WTC11 (cell line): ENCODE data around the gene PPFIBP2. TPM values are rescaled to one million over a fixed set of nuclear protein-coding genes. Genes with fewer than 3 reads are reported as not detected.

Experiments used
- ATAC-seq: fragments of 200-7000 bp; cut with Tn5 transposase; 2 replicates; pipeline ENCODE4 v1.10.0; 2021; ENCODE audit warnings: mild to moderate bottlenecking, moderate library complexity
- CTCF ChIA-PET: fragments of 300-600 bp; sonication (Branson Sonifier 250); formaldehyde crosslinking; loops from one replicate; lab custom pipeline; 2021; ENCODE audit warnings: antibody characterized with exemption; lab: Charles Lee
- POLR2A ChIA-PET: fragments of 350-600 bp; sonication (Branson Sonifier 250); formaldehyde crosslinking; loops from one replicate; lab custom pipeline; 2021; ENCODE audit warnings: antibody characterized with exemption; lab: Charles Lee
- DNase-seq: peaks from one replicate; pipeline ENCODE4 v3.0.0; 2021; ENCODE audit warnings: low spot score
- H3K27ac Mint-ChIP-seq: 2 replicates; pipeline ENCODE4 v1.8.0; 2021; ENCODE audit warnings: mixed read lengths
- H3K27me3 Mint-ChIP-seq: 2 replicates; pipeline ENCODE4 v1.8.0; 2021; ENCODE audit warnings: low read depth, mild to moderate bottlenecking, moderate library complexity, mixed read lengths
- H3K36me3 Mint-ChIP-seq: 2 replicates; pipeline ENCODE4 v1.8.0; 2021; ENCODE audit warnings: mixed read lengths
- H3K4me1 Mint-ChIP-seq: 2 replicates; pipeline ENCODE4 v1.8.0; 2022; ENCODE audit warnings: mixed read lengths
- H3K4me3 Mint-ChIP-seq: 2 replicates; pipeline ENCODE4 v1.8.0; 2021; ENCODE audit warnings: mild to moderate bottlenecking, moderate library complexity, mixed read lengths
- H3K9me3 Mint-ChIP-seq: 2 replicates; pipeline ENCODE4 v1.8.0; 2021; ENCODE audit warnings: mixed read lengths
- ATF1 ChIP-seq: sonication (generic); formaldehyde crosslinking; IDR thresholded peaks from 2 replicates; pipeline ENCODE4 v1.8.1; 2023; ENCODE audit warnings: mild to moderate bottlenecking, moderate library complexity, missing genetic modification reagents
- CREM ChIP-seq: sonication (generic); formaldehyde crosslinking; IDR thresholded peaks from 2 replicates; pipeline ENCODE4 v1.8.1; 2022; ENCODE audit warnings: mild to moderate bottlenecking, missing genetic modification reagents, moderate library complexity
- GTF2I ChIP-seq: fragments of 250-450 bp; sonication (Bioruptor Pico); conservative IDR thresholded peaks from 2 replicates; pipeline ENCODE4 v1.4.0; 2021; ENCODE audit warnings: mild to moderate bottlenecking
- JAZF1 ChIP-seq: fragments of 250-450 bp; sonication (Bioruptor Pico); IDR thresholded peaks from 2 replicates; pipeline ENCODE4 v1.9.0; 2021; ENCODE audit warnings: moderate library complexity, mild to moderate bottlenecking, inconsistent platforms
- JUN ChIP-seq: sonication (generic); formaldehyde crosslinking; IDR thresholded peaks from 2 replicates; pipeline ENCODE4 v1.8.0; 2023; ENCODE audit warnings: mild to moderate bottlenecking, missing genetic modification reagents
- TCF7 ChIP-seq: sonication (generic); formaldehyde crosslinking; IDR thresholded peaks from 2 replicates; pipeline ENCODE4 v1.8.0; 2022; ENCODE audit warnings: mild to moderate bottlenecking, low read depth, missing genetic modification reagents, moderate library complexity
- TEAD1 ChIP-seq: sonication (generic); formaldehyde crosslinking; IDR thresholded peaks from 2 replicates; pipeline ENCODE4 v1.8.0; 2022; ENCODE audit warnings: mild to moderate bottlenecking, missing genetic modification reagents
- TP53 ChIP-seq: sonication (generic); formaldehyde crosslinking; IDR thresholded peaks from 2 replicates; pipeline ENCODE4 v1.8.1; 2023; ENCODE audit warnings: mild to moderate bottlenecking, missing genetic modification reagents
- ZNF396 ChIP-seq: fragments of 250-450 bp; sonication (Bioruptor Pico); IDR thresholded peaks from 2 replicates; pipeline ENCODE4 v1.8.0; 2021; ENCODE audit warnings: mild to moderate bottlenecking, moderate library complexity, borderline replicate concordance
- ZNF423 ChIP-seq: fragments of 250-450 bp; sonication (Bioruptor Pico); IDR thresholded peaks from 2 replicates; pipeline ENCODE4 v2.1.2; 2022; ENCODE audit warnings: mild to moderate bottlenecking, moderate library complexity
- total RNA-seq: library from RNA; stranded (reverse); gene quantifications from 3 replicates; pipeline ENCODE4 v1.2.3, GENCODE V29; 2021
- TF ChIP-seq, protein P1 (sequence below): sonication (generic); formaldehyde crosslinking; IDR thresholded peaks from 2 replicates; pipeline ENCODE4 v1.8.1; 2023; ENCODE audit warnings: mild to moderate bottlenecking, missing genetic modification reagents, borderline replicate concordance
- TF ChIP-seq, protein P2 (sequence below): sonication (generic); formaldehyde crosslinking; IDR thresholded peaks from 2 replicates; pipeline ENCODE4 v1.8.1; 2023; ENCODE audit warnings: mild to moderate bottlenecking, missing genetic modification reagents
- TF ChIP-seq, protein P3 (sequence below): sonication (generic); formaldehyde crosslinking; IDR thresholded peaks from 2 replicates; pipeline ENCODE4 v1.8.1; 2022; ENCODE audit warnings: low read depth, mild to moderate bottlenecking, moderate library complexity, missing genetic modification reagents, borderline replicate concordance
- TF ChIP-seq, protein P4 (sequence below): sonication (generic); formaldehyde crosslinking; conservative IDR thresholded peaks from 2 replicates; pipeline ENCODE4 v1.8.1; 2022; ENCODE audit warnings: mild to moderate bottlenecking, missing genetic modification reagents
- TF ChIP-seq, protein P5 (sequence below): fragments of 250-450 bp; sonication (Bioruptor Pico); IDR thresholded peaks from 2 replicates; pipeline ENCODE4 v1.9.0; 2021; ENCODE audit warnings: mild to moderate bottlenecking, borderline replicate concordance

The PPFIBP2 gene
- total RNA-seq, 1 experiment from 2014 or later, result 21.4 TPM

DNA sequence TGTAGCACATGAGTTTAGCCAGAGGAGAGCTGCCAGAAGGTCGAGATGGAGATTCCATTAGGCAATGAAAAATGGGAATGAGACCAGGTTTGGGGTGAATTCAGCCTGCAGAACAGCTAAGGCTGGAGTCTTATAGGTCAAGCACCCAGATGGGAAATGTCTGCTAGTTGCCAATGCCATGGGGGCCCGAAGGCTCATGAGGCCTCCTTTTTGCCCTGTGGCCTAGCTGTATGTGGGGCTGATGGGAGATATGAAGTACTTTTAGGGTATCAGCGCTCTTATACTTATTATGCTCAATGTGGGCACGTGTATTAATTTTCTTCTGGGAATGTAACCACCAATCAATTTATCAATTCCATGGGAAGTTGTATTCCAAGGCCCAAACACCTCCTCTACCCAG lies 8.7 kb downstream of the PPFIBP2 start (continued):
- TF ChIP-seq TEAD1 (CRISPR knock-in tag), result no peak
- TF ChIP-seq, protein P1, sequence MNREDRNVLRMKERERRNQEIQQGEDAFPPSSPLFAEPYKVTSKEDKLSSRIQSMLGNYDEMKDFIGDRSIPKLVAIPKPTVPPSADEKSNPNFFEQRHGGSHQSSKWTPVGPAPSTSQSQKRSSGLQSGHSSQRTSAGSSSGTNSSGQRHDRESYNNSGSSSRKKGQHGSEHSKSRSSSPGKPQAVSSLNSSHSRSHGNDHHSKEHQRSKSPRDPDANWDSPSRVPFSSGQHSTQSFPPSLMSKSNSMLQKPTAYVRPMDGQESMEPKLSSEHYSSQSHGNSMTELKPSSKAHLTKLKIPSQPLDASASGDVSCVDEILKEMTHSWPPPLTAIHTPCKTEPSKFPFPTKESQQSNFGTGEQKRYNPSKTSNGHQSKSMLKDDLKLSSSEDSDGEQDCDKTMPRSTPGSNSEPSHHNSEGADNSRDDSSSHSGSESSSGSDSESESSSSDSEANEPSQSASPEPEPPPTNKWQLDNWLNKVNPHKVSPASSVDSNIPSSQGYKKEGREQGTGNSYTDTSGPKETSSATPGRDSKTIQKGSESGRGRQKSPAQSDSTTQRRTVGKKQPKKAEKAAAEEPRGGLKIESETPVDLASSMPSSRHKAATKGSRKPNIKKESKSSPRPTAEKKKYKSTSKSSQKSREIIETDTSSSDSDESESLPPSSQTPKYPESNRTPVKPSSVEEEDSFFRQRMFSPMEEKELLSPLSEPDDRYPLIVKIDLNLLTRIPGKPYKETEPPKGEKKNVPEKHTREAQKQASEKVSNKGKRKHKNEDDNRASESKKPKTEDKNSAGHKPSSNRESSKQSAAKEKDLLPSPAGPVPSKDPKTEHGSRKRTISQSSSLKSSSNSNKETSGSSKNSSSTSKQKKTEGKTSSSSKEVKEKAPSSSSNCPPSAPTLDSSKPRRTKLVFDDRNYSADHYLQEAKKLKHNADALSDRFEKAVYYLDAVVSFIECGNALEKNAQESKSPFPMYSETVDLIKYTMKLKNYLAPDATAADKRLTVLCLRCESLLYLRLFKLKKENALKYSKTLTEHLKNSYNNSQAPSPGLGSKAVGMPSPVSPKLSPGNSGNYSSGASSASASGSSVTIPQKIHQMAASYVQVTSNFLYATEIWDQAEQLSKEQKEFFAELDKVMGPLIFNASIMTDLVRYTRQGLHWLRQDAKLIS (CRISPR knock-in tag), result no peak
- TF ChIP-seq CREM (CRISPR knock-in tag), result no peak
- no peak for TF ChIP-seq GTF2I (CRISPR knock-in tag)
- TF ChIP-seq, protein P2, sequence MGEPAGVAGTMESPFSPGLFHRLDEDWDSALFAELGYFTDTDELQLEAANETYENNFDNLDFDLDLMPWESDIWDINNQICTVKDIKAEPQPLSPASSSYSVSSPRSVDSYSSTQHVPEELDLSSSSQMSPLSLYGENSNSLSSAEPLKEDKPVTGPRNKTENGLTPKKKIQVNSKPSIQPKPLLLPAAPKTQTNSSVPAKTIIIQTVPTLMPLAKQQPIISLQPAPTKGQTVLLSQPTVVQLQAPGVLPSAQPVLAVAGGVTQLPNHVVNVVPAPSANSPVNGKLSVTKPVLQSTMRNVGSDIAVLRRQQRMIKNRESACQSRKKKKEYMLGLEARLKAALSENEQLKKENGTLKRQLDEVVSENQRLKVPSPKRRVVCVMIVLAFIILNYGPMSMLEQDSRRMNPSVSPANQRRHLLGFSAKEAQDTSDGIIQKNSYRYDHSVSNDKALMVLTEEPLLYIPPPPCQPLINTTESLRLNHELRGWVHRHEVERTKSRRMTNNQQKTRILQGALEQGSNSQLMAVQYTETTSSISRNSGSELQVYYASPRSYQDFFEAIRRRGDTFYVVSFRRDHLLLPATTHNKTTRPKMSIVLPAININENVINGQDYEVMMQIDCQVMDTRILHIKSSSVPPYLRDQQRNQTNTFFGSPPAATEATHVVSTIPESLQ, result no peak
- TF ChIP-seq JAZF1, result no peak
- TF ChIP-seq TCF7 (CRISPR knock-in tag), result no peak
- no peak for TF ChIP-seq ZNF396
- TF ChIP-seq ATF1 (CRISPR knock-in tag), result no peak

DNA sequence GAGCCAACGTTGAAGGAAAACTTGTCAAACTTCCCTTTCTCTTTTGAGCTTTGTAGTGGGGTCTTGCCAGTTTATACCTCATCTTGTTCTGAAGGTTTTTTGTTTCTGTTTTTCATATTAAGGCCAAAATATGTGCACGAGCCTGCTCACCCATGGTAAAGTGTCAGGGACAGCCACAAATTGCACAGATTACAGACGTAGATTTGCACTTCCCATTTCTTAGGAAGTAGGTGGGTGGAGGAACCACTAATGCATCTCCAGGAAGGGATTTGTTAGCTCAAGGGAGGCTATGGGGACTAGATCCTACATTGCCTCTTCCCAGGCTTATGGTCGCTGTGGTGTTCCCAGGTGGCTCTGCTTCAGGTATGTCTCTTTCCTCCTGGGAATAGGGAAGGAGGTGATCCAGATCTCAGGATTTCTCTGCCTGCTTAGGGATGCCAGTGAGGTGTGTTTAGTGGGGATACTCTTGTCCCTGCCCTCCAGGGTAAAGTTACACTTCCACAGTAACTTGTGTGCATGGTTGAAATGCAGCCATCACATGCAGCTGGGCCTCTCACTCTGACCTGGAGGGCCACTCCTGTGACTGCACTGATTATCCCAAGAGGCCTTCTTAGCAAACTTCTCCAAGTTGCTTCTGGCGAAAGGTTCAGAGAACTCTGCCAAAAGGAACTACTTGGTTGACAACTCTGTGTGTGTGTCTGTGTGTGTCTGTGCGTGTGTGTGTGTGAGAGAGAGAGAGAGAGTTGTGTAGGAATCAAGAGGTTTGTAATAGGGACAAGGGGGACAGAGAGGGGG lies 9.8 kb downstream of the PPFIBP2 start:
- POLR2A ChIA-PET, result no interaction called here
- DNase-seq (no peak), ATAC-seq (no peak)
- Mint-ChIP-seq H3K4me3 (no peak overlapping the region), H3K27me3 (no peaks in the 10 kb centered on the region; the same call in none of the 2 replicates), H3K27ac (no peak overlapping the region), H3K36me3 (no peaks in the 10 kb centered on the region), H3K4me1 (peaks cover 3% of the 10 kb centered on the region), H3K9me3 (no peaks in the 10 kb centered on the region; the same call in 1 of the 2 replicates)
- CTCF ChIA-PET, result interaction anchor here (1.2 kb wide), 1 partner anchor 20 kb away, joined by 3 read pairs; no protein-coding TSS in a partner anchor
- TF ChIP-seq, protein P3, sequence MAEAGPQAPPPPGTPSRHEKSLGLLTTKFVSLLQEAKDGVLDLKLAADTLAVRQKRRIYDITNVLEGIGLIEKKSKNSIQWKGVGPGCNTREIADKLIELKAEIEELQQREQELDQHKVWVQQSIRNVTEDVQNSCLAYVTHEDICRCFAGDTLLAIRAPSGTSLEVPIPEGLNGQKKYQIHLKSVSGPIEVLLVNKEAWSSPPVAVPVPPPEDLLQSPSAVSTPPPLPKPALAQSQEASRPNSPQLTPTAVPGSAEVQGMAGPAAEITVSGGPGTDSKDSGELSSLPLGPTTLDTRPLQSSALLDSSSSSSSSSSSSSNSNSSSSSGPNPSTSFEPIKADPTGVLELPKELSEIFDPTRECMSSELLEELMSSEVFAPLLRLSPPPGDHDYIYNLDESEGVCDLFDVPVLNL (CRISPR knock-in tag), result no peak
- TF ChIP-seq JUN (CRISPR knock-in tag), result no peak
- TF ChIP-seq, protein P4, sequence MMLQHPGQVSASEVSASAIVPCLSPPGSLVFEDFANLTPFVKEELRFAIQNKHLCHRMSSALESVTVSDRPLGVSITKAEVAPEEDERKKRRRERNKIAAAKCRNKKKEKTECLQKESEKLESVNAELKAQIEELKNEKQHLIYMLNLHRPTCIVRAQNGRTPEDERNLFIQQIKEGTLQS, result no peak
- no peak for TF ChIP-seq TP53 (CRISPR knock-in tag)
- TF ChIP-seq ZNF423, result no peak
- TF ChIP-seq, protein P5, sequence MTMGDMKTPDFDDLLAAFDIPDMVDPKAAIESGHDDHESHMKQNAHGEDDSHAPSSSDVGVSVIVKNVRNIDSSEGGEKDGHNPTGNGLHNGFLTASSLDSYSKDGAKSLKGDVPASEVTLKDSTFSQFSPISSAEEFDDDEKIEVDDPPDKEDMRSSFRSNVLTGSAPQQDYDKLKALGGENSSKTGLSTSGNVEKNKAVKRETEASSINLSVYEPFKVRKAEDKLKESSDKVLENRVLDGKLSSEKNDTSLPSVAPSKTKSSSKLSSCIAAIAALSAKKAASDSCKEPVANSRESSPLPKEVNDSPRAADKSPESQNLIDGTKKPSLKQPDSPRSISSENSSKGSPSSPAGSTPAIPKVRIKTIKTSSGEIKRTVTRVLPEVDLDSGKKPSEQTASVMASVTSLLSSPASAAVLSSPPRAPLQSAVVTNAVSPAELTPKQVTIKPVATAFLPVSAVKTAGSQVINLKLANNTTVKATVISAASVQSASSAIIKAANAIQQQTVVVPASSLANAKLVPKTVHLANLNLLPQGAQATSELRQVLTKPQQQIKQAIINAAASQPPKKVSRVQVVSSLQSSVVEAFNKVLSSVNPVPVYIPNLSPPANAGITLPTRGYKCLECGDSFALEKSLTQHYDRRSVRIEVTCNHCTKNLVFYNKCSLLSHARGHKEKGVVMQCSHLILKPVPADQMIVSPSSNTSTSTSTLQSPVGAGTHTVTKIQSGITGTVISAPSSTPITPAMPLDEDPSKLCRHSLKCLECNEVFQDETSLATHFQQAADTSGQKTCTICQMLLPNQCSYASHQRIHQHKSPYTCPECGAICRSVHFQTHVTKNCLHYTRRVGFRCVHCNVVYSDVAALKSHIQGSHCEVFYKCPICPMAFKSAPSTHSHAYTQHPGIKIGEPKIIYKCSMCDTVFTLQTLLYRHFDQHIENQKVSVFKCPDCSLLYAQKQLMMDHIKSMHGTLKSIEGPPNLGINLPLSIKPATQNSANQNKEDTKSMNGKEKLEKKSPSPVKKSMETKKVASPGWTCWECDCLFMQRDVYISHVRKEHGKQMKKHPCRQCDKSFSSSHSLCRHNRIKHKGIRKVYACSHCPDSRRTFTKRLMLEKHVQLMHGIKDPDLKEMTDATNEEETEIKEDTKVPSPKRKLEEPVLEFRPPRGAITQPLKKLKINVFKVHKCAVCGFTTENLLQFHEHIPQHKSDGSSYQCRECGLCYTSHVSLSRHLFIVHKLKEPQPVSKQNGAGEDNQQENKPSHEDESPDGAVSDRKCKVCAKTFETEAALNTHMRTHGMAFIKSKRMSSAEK (CRISPR knock-in tag), result no peak
